GM15510 (cell line): Measurements from ENCODE around the gene ARHGAP40.

ENCODE experiments used
- POLR2A ChIP-seq: IDR thresholded peaks from 3 replicates; pipeline ENCODE4 v1.6.1; 2011; ENCODE audit warnings: borderline replicate concordance; ENCODE audit not compliant: insufficient read length; ENCODE audit errors: extremely low read depth

Gene ARHGAP40

GRCh38 chr20:38601216-38602184 lies at the start of gene ARHGAP40:
Gene ARHGAP40 (plus strand): TSS chr20:38601809.
- TF ChIP-seq POLR2A = no peak

GRCh38 chr20:38554986-38555385 lies 46.6 kb upstream of the ARHGAP40 start:
- TF ChIP-seq POLR2A = no peak

GRCh38 chr20:38555395-38555794 lies 46.2 kb upstream of the ARHGAP40 start:
- no peak for TF ChIP-seq POLR2A

- no peak for TF ChIP-seq POLR2A
These were observed 44.4 kb upstream of the ARHGAP40 start for GRCh38 chr20:38557174-38557573.

- TF ChIP-seq POLR2A = no peak
These were observed 42.8 kb upstream of the ARHGAP40 start for GRCh38 chr20:38558596-38559360.

- TF ChIP-seq POLR2A = no peak
These were observed 41.8 kb upstream of the ARHGAP40 start for GRCh38 chr20:38559764-38560163.

- no peak for TF ChIP-seq POLR2A
These were observed 37.7 kb upstream of the ARHGAP40 start for GRCh38 chr20:38563802-38564431.

GRCh38 chr20:38564680-38565079 lies 36.9 kb upstream of the ARHGAP40 start:
- TF ChIP-seq POLR2A = no peak

- no peak for TF ChIP-seq POLR2A
These were observed 35.5 kb upstream of the ARHGAP40 start for GRCh38 chr20:38566036-38566598.

GRCh38 chr20:38569747-38570525 lies 31.7 kb upstream of the ARHGAP40 start:
- no peak for TF ChIP-seq POLR2A

- no peak for TF ChIP-seq POLR2A
These were observed 28.2 kb upstream of the ARHGAP40 start for GRCh38 chr20:38573413-38573812.

GRCh38 chr20:38579219-38579910 lies 22.2 kb upstream of the ARHGAP40 start:
- no peak for TF ChIP-seq POLR2A

GRCh38 chr20:38579921-38580320 lies 21.7 kb upstream of the ARHGAP40 start:
- TF ChIP-seq POLR2A = no peak
